AG09319 (cell line): Measurements from ENCODE around the gene KIAA1328.

ENCODE experiments used
- DNase-seq: peaks from one replicate; pipeline ENCODE4 v3.0.0-alpha.2; 2010; ENCODE audit warnings: low read depth; ENCODE audit errors: extremely low read depth
- CTCF ChIP-seq: IDR thresholded peaks from 2 replicates; pipeline ENCODE4 v1.5.1; 2011; ENCODE audit warnings: low read depth, mild to moderate bottlenecking, inconsistent platforms, low read length, moderate library complexity

Gene KIAA1328

GRCh38 chr18:36828630-36829361 is at the start of gene KIAA1328, which contains the start of gene TPGS2:
KIAA1328 (plus strand) TSS chr18:36829127; CDS start chr18:36829139, 12 bp downstream.
TPGS2 (minus strand) TSS chr18:36829002; CDS start chr18:36828767, 235 bp downstream.
- DNase-seq: no peak
- TF ChIP-seq CTCF: peak; percentile 39

- TF ChIP-seq CTCF: no peak
- DNase-seq: no peak
Measured at GRCh38 chr18:36780748-36781147, 48.2 kb upstream of the KIAA1328 start.

- TF ChIP-seq CTCF: no peak
- DNase-seq: no peak
Measured at GRCh38 chr18:36782710-36783109, 46.2 kb upstream of the KIAA1328 start.

- DNase-seq: no peak
- no peak for TF ChIP-seq CTCF
Measured at GRCh38 chr18:36783792-36784191, 45.1 kb upstream of the KIAA1328 start.

- no peak for DNase-seq
- no peak for TF ChIP-seq CTCF
Measured at GRCh38 chr18:36786686-36787085, 42.2 kb upstream of the KIAA1328 start.

GRCh38 chr18:36792634-36793283 is 36.2 kb upstream of the KIAA1328 start:
- no peak for TF ChIP-seq CTCF
- DNase-seq: no peak

- DNase-seq: no peak
- no peak for TF ChIP-seq CTCF
Measured at GRCh38 chr18:36798738-36799473, 30.0 kb upstream of the KIAA1328 start.
